Testis (tissue), 2 donors: ENCODE data around the gene MAP3K4.

Source experiments
- CTCF ChIP-seq, 3 experiments: fragments of 450-650 bp in 2 of 3; fragments of 200-600 bp in 1 of 3; sonication (generic) in 1 of 3; IDR thresholded peaks; one replicate each; pipeline ENCODE4 v1.5.1; 2016 to 2019; ENCODE audit warnings: antibody characterized with exemption in 3 of 3, mild to moderate bottlenecking in 2 of 3, moderate library complexity in 1 of 3
- POLR2A ChIP-seq: fragments of 450-650 bp; IDR thresholded peaks from one replicate; pipeline ENCODE4 v1.6.1; 2017; ENCODE audit warnings: antibody characterized with exemption, mild to moderate bottlenecking, moderate library complexity

DNA sequence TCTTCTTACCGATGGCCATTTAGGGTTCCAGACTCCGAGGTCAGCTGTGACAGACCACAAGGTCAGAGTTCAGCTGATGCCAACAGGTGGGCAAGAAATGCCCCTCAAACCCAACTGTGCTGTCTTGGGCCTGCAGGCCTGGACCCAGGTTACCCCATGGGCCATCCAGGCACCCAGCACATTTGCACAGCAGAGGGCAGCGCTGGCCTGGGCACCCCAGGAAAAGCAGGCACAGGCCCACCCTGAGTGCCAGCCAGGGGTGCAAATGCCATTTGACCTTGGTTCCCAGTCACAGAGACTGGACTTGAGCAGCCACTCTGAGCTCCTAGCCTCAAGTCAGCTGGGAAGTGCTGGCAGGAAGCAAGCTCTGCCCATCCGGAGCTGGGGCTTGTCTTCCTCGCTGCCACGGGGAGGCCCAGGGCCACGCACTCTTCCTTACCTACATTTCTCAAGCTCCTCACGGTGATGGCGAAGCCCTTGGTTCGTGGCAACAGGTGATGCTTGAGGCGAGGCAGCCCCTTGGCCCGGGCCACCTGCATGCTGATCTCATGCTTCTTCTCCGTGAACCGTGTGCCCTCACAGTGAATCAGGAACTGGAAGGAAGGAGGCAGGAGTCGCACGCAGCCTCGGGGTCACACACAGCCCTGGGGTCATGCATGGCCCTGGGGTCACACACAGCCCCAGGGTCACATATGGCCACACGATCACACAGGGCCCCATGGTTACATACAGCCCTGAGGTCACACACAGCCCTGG, 161.5 kb downstream of the MAP3K4 start:
- TF ChIP-seq CTCF (IDR thresholded peaks at IDR 0.05) (no peak), POLR2A (no peak)
